GM18498 (cell line): Measurements from ENCODE around the gene UCK2.
A peak's percentile ranks its signal among the peaks of the same experiment; 100 is the strongest.

Experiments used
- ATAC-seq: cut with Tn5 transposase; IDR thresholded peaks from one replicate; pipeline ENCODE4 v1.9.1; 2021; ENCODE audit warnings: mild to moderate bottlenecking, moderate library complexity; ENCODE audit not compliant: unreplicated experiment

The UCK2 gene

DNA sequence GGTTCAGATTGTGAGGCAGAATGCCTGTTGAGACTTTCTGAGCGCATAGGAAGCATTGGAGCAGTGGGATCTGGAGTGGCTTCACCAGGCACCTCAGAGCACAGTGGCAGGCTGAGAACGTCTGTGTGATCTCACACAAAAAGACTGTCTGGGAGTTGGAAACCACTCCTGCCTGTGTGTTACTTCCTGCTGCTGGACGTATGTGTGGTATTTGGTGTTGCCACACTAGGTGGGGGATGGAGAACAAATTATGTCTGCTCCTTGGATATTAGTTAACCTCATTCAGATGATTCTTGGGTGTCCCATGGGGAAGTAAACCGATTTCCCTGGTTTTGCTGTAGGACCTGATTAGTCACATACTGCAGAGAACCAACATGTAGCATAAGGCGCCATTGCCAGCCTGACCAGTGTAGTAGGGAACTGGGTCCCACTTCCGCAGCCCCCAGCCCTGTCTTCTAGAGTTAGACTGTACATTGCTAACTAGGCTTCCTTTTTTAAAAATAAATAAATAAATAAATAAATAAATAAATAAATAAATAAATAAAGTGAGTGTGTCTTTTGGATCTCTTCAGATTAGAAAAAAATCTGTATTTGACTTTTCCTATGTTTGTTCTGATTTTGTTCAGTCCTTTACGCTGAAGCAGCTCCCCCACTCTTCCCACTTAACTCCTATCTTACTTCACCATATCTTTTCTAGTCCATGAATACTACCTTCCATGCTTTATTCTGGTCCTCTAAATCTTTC is 26.9 kb downstream of the UCK2 start:
- ATAC-seq, result peak; percentile 31

DNA sequence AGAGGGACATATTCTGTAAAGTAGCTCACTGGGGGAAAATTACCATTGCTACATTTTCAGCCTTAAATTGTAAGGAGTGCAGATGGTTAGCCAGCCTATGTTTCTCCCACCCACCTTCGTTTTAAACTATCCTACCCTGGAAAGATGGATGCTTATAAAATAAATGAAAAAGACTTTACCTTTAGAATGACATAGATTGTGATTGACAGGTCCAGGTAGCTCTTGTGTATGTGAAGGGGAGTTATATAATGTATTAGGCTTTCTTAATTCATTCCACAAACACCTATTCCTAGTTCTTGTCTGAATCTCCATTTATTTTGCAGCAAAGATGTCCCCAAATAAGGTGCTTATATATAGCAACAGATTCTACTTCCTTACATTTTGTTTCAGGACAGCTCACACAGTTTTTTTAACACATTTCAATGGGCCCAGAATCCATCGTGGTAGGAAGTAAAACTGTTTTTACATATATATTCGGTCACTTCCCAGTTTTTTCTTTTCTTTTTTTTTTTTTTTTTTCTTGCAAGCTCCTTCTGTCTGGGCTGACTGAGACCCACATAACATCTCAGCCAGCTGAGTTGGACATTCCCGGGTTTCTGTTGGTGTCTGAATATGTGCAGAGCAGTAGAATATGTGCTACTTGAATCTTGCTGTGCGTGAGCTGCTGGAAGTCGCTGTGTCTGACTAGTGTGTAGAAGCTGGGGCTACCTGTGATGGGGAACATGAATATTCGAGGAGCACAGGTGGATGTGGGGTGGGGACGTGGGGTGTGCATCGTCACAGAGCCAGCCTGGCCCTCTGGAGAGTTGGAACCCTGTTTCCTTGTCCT is 27.8 kb downstream of the UCK2 start:
- ATAC-seq, result no peak

DNA sequence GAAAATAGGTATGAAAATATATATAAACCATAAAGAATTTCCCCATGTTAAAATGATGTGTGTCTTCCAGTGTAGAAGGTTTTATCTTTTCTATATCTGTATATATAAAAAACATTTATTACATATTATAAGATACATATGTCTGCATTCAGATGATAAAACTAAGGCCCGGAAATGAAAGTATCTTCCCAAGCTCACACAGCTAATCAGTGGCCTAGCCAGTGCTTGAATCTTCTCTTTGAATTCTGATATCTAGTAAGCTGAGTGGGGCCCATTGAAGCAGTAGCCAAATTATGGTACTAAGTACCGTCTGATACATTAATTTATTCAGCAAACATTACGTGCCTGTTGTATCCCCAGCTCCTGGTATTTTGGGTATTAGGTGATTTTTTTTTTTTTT is 28.6 kb downstream of the UCK2 start:
- no peak for ATAC-seq

DNA sequence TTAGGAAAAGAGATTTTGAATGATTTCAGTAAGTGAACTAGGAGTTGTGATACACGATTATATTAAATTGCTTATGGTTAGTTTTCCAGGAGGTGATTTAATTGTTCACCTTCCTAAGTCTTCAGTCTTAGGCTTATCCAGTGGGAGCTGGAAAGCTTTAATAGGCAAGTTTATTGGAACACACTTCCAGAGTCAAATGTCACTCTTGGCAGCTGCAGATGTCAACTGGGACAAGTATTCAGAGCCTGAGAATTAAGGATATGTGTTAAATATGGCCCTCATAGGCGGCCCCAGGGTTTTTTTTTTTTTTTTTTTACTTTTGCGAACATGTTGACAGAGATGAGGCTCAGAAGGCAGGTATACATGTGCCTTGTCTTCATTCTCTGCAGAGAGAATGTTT is 29.2 kb downstream of the UCK2 start:
- ATAC-seq, result no peak

DNA sequence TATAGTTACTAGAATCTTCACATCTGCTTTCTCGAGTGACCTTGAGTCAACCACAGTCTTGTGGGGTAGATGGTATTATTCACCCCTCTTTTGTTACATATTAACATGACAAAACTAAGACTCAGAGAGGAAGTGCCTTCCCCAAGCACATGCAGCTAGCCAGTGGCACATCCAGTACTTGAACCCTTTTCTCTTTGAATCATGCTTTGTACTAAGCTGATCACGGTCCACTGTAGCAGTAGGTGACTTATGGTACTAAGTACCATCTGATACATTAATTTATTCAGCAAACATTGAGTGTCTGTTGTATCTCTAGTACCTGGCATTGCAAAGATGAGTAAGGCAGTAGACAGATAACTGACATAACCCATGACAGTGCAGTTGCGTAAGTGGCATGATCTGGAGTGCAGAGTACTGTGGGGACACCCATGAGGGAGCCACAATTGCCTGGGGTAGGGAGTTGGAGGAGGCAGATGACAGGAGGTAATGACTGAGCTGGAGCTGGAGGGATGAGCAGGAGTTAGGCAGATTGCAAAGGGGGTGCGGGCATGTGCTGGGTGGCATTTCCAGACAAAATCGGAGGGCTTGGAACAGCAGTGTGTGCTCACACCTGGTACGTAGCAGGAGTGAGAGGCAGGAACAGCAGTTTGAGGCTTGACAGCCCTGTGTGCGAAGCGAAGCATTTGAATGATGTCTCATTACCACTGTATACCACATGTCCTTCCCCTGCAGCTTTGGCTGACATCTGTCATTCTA is 29.8 kb downstream of the UCK2 start:
- peak; percentile 92 for ATAC-seq

DNA sequence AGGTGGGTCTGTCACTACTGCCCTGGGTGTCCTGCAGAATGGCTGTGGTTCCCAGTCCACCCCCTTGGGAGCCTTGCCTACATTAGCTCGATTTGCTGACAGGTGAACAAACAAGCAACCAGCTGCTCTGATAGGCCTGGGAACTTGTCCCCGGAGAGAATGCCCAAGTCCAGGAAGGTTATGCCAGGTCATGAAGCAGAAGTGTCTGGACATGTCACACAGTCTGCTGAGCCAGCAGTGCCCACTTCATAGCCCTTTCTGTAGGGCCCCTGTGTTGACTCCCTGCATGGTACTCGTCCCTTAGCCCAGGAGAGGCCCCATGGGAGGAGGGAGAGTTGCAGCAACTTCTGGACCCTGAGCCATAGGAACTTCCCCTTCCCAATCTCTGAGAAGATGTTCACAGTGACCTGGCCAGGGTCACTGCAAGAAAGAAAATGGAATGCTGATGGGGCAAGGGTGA is 31.0 kb downstream of the UCK2 start:
- no peak for ATAC-seq

DNA sequence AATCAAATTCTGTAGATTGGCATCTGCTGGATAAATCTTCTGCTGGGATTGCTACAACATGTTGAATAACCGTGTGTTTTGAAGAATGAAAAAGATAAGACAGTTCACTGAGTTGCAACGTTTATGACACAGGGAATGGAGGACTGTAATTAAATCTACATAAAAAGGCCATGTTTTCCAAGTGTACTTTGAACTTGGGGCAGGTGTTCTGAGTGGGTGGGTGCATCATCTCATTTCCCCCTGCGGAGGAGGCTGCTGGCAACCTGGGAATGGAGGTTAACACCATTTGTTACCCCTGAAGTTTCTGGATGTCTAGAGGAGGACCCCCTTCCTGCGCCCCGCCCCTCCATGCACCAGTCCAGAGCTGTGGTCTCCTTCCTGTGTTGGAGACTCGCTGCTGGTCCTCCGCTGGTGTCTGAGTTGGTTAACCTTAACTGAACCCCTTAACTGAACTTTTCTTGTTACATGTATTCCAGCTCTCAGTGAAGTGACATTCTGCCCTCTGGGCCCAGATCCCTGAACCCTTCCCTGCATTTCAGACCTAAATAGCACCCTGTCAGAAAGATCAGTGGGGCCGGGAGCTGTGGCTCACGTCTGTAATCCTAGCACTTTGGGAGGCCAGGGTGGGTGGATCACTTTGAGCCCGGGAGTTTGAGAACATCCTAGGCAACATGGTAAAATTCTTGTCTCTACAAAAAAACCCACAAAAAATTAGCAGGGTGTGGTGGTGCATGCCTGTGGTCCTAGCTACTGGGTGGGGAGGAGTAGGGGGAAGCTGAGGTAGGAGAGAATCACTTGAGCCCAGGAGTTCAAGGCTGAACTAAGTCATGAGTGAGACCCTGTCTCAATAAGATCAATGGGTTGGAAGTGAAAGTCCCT is 31.8 kb downstream of the UCK2 start:
- ATAC-seq, result no peak

DNA sequence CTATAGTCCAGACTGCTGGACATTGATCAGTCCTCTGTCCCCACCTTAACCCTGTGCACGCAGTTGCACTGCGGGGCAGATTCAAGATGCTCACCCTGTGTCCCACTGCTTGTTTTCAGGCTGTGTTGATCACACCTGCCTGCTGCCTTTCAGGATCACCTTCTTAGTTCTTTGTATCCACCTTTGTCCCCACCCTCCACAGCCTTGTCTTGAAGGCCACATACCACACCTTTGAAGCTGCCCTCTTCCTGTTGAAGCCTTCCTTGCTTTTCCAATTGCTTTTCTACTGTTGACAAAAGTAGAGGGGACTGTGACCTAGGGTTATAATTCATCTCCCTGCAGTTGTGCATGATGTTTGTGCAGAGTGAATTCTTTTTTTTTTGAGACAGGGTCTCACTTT is 32.7 kb downstream of the UCK2 start:
- ATAC-seq, result no peak

DNA sequence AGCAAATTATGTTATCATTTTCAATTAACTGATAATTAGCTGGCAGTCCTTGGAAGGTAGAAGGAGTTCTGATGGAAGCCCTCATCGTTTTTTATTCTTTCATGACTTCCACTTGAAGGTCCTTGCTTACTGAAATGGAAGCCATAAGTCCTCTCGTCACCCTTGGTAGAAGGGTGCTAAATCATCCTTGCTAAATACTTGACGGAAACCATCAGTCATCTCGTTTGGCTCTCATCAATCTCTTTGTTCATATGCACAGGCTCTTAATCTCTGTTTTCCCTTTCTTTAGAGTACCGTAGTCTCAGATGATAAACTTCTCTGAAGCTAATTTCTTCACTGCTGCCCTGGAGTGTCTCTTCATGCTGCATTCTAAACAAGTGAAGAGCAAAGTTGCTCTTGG is 34.5 kb downstream of the UCK2 start:
- ATAC-seq, result no peak

DNA sequence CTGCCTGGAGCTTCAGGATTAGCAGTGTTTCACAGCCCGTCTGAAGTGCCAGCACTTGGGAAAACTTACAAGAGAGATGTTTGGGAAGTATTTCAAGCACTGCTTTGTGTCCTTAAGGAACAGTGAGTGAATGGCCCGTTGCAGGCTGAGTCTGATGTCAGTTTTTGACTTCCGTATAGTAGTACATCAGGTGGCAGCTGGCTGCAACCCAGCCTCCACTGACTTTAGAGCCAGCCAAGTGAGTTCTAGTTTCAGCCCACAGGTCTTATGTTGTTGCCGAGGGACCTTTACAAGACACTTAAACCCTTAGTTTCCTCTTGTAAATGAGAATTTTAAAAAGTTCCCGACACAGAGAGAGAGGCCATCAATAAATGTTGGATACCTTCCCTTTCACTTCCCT is 35.0 kb downstream of the UCK2 start:
- peak; percentile 53 for ATAC-seq

DNA sequence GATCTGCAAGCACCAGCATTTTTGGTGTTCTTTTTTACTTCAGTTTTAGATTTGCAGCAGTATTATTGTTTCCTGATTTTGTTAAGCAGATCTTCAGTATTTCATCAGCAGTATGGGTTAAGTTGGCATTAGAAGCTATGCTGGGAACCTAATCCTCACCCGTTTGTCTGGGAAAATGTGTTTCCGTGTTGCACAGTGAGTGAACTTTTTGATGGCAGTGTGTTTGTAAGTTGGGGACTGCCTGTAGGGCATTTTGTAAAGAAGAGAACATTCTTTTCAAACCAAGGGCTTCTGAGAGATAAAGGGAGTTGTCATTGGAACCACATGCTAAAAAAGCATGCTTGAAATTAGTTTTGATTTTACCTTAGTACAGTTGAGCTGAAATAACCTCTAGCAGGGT is 35.9 kb downstream of the UCK2 start:
- no peak for ATAC-seq

DNA sequence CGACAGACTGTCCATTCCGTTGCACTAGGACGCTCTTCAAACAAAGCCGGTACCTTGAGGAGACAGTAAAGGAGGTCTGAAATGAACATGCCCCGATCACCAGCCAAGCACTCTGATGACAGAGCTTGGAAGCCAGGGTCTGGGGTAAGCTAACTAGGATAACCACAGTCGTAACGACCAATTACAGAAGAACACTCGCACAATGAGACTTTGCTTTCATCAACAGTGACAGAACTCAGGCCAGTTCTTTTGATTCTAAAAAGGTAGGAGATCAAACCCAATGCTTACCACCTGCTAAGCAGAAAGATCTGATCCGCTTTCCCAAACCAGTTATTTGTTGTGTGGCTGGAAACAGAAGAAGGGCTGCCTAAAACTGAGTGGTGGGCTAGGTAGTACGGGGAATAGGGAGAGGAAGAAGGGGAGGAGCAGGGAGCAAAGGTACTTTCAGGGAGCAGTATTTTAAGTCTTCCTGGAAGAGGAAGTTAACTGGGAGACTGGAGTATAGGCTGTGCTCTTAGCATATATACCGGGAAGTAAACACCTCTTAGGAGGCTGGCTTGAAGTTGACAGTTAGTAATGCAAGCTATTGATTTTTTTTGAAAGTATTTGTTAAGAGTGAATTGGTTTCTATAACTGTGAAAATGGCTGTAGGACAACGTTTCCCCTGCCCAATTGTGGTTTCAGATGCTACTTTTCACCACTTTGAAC is 38.4 kb downstream of the UCK2 start:
- ATAC-seq, result no peak

DNA sequence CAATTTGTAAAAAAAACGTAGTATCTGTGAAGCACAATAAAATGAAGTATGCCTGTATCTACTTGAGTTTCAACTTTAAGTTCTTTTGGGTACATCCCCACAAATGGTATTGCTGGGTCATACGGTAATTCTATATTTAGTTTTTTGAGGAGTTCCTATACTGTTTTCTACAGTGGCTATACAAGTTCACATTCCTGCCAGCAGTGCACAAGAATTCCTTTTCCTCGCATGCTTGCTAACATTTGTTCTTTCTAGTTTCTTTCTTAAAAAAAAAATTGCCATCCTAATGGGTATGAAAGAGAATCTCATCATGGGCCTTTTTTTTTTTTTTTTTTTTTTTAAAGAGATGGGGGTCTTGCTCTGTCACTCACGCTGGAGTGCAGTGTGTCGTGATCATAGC is 41.9 kb downstream of the UCK2 start:
- no peak for ATAC-seq

DNA sequence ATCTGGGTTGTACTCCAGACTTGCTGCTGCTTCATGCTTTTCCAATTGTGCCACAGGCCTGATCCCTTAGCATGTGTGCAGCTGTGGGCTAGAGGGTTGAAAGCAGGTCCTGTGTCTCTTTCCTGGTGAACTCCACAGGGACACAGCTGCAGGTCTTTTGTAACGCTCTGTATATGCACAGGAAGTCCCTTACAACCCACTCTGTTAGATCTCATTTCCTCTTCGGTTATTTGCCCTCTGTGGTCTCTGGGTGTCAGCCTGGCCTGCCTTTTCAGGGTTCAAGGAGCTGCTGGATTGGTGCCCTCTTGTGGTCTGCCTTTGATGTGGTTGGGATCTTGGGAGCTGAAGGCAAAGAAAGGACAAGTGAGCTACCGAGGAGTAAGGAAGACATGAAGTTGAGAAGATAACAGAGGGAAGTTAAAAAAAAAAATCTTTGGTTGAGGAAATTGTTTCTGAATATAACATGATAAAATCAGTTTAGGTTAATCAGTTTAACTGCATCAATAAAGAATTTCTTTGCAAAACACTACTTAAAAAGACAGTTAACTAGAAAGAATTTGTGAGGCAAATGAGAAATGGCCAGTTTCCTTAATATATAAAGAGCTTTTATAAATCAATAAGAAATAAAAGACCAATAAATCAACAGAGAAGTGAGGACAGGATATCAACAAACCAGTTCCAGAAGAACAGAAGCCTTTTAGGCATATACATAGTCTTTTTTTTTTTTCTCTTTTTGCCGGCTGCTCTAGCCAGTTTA is 44.1 kb downstream of the UCK2 start:
- peak; percentile 88 for ATAC-seq

DNA sequence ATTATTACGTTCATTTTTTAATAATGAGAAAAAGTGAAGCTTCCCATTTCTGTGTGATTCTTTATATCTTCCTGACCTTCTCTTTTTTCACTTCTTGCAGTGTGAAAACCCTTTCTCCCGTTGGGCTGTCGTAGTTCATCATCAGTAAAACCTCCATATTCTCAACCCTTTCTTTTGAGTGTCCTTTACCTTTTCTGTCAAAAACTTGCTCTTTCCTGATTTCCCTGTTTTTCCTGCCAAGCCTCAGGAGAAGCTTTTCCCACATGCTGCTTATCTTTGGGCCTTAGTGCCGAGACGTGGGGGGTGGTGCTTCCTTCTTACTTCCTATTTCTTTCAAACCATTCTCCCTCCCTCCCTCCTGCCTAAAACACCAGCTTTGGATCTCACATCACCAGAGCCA is 46.1 kb downstream of the UCK2 start:
- no peak for ATAC-seq

DNA sequence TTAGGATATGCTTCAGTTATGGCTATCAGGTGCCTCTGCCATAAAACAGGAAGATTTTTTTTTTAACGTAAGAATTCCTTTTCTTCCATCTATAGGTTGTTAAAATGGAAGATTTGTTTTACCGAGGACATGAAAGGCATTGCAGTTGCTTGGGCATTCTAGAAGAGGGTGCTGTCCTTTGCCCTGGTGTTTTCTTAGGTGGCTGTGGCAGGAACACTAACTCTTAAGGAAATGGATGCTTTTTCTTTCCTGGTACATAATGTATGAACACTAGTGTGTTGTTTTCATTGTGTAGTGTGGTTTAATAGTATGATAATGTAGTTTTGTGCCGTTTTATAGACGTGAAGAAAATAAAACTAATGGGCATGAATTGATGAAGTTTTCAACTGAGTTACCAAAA is 47.2 kb downstream of the UCK2 start:
- ATAC-seq, result no peak

DNA sequence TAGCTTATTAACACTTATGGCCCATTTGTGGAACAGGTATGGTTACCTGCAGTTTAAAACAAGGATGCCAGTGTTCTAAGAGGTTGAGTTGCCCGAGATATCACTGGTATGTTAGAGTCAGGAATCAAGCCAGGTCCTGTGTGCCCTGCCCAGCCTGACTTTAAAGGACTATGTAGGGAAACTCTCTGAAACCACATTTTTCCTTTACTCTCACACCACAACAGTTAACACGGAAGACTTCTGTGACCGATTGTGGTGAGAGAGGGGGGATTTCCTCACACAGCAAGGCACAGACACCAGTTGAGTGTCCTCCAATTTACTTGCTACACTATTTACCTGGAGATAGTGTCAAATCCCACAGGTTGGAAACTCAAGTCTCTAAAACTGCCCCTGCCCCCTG is 47.8 kb downstream of the UCK2 start:
- ATAC-seq, result no peak

DNA sequence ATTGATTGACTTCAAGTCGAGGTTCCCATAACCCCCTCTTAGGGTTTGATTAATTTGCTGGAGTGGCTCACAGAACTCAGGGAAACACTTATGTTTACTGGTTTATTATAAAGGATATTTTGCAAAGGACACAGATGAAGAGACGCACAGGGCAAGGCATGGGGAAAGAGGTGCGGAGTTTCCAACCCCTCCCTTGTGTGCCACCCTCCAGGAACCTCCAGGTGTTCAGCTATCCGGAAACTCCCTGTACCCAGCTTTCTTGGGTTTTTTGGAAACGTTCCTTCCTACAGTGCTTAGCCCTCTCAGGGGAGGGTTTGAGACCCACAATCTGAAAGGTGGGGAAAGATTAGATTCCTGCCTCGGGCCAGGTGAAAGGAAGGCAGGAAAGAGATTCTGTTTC is 48.2 kb downstream of the UCK2 start:
- no peak for ATAC-seq

DNA sequence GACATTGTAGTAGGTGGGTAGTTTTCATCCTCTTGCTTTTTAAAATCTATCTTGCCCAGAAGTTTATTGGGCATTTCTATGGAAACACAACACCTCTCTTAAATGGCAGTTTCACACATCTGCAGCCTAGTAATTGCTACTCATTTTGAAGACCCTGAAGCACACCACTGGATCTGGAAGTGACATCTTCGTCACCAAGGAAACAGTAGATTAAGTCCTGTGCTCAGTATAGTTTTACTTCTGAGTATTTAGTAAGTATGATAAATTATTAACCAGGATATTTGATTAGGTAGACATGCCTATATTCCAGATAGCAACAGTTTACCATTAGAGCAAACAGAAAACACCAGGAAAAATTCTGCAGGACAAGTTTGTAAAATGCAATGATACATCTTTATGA is 48.7 kb downstream of the UCK2 start:
- no peak for ATAC-seq
